ENCODE results near the gene ZG16. TPM values are rescaled to one million over a fixed set of nuclear protein-coding genes. Genes with fewer than 3 reads are reported as not detected.

ZG16 gene
- total RNA-seq, 1 experiment from 2014 or later = 0.26 TPM

DNA sequence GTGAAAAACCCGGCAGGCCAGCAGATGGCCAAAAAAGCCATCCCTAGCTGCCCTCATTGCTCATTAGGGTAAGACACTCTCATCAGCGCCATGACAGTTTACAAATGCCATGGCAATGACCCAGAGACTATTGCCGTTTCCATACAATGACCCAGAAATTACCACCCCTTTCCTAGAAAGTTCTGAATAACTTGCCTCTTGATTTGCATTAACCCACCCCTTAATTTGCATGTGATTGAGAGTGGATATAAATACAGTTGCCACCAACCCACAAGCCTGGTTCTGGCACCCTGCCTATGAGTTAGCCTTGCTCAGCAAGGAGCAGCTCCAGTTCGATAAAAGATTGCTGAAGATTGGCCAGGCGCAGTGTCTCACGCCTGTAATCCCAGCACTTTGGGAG, 16.2 kb upstream of the ZG16 start:
- CTCF ChIA-PET = interaction anchor here (0.6 to 1.0 kb wide), 2 partner anchors 20 to 28 kb away, joined by 3 to 4 read pairs; no protein-coding TSS in a partner anchor
- peaks cover 42% of the 10 kb centered on the region for H3F3A ChIP-seq (ENCODE audit: insufficient read depth, low read depth)

DNA sequence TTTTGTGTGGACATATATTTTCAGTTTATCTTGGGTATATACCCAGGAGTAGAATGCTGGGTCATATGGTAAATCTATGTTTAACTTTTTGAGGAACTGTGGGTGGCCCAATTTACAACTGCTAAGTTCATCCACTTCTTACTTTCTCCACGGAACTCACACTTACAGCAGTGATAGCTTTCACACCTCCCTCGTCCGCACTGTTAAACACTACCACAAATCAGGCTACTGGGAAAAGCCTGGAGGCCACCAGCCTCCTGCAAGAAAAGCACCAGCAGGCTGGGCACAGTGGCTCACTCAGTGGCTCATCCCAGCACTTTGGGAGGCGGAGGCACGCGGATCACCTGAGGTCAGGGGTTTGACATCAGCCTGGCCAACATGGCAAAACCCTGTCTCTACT, 14.7 kb upstream of the ZG16 start:
- CTCF ChIA-PET = no interaction called here

More for the DNA sequence above, 16.2 kb upstream of the ZG16 start:
- no peaks in the 10 kb centered on the region for H3K79me2 ChIP-seq (ENCODE audit: low read depth)
- no peak overlapping the region for H2AFZ ChIP-seq
- no peaks in the 10 kb centered on the region for H3K27me3 ChIP-seq (ENCODE audit: insufficient read depth, low read depth)
- POLR2A ChIA-PET (ENCODE audit: unreplicated experiment) = no interaction called here
- no peak overlapping the region for H3K27ac ChIP-seq
- H3K36me3 ChIP-seq (ENCODE audit: low read depth) = no peaks in the 10 kb centered on the region
- no TSS peak for BruUV-seq (replicated peaks)
- no peak for TF ChIP-seq EZH2 (IDR thresholded peaks at IDR 0.05; ENCODE audit: low read depth)
- TF ChIP-seq, protein P1, sequence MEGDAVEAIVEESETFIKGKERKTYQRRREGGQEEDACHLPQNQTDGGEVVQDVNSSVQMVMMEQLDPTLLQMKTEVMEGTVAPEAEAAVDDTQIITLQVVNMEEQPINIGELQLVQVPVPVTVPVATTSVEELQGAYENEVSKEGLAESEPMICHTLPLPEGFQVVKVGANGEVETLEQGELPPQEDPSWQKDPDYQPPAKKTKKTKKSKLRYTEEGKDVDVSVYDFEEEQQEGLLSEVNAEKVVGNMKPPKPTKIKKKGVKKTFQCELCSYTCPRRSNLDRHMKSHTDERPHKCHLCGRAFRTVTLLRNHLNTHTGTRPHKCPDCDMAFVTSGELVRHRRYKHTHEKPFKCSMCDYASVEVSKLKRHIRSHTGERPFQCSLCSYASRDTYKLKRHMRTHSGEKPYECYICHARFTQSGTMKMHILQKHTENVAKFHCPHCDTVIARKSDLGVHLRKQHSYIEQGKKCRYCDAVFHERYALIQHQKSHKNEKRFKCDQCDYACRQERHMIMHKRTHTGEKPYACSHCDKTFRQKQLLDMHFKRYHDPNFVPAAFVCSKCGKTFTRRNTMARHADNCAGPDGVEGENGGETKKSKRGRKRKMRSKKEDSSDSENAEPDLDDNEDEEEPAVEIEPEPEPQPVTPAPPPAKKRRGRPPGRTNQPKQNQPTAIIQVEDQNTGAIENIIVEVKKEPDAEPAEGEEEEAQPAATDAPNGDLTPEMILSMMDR (conservative IDR thresholded peaks at IDR 0.05) = no peak
- no peaks in the 10 kb centered on the region for H3K9me3 ChIP-seq (ENCODE audit: insufficient read depth, low read depth)
- no peaks in the 10 kb centered on the region for H3K9me2 ChIP-seq (ENCODE audit: insufficient read depth)
- no peak overlapping the region for H3K4me3 ChIP-seq
- intact Hi-C loops (cut with micrococcal nuclease; ENCODE audit: unreplicated experiment) = no loop called here
- no peak for DNase-seq
- peaks cover 36% of the 10 kb centered on the region for H3K4me1 ChIP-seq (replicated peaks; ENCODE audit: insufficient read depth)
- no peaks in the 10 kb centered on the region for H4K20me1 ChIP-seq (ENCODE audit: insufficient read depth)
- no peak overlapping the region for H3K4me2 ChIP-seq

DNA sequence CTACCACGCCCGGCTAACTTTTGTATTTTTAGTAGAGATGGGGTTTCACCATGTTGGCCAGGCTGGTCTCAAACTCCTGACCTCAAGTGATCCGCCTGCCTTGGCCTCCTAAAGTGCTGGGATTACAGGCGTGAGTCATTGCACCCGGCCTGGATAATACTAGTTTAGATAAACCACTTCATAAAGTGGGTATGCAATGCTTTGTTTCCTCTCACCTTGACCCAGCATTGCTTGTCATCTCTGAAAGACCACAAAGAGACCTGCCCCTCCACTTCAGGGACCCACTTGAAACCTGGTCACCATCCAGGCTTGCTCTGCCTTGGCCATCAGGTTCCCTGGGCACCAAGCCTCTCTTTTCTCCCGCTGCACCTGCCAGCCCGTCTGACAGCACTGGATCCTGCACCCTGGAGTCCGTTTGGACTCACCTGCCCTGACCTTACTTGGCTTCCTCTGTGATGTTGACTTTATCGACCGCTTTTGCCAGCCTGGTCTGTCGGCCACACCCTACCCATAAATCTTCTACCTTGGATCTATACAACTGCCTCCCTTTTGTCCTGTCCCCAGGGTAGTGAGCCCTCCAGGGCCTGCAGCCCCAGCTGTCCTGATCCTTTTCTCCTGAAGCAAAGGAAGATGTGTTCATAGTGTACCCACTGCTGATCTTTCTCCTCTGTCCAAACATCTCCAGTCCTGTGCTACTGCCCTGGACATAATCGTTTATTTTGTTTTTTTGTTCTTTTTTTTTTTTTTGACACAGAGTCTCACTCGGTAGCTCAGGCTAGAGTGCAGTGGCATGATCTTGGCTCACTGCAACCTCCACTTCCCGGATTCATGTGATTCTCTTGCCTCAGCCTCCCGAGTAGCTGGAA, 12.7 kb upstream of the ZG16 start:
- Histone ChIP-seq H3K79me2 (ENCODE audit: low read depth) (no peaks in the 10 kb centered on the region), H3K36me3 (ENCODE audit: low read depth) (no peaks in the 10 kb centered on the region), H3K27me3 (ENCODE audit: insufficient read depth, low read depth) (no peaks in the 10 kb centered on the region), H3K9me3 (ENCODE audit: insufficient read depth, low read depth) (no peaks in the 10 kb centered on the region), H4K20me1 (ENCODE audit: insufficient read depth) (no peaks in the 10 kb centered on the region), H3F3A (ENCODE audit: insufficient read depth, low read depth) (peaks cover 25% of the 10 kb centered on the region), H3K4me2 (peak overlapping the region; percentile 46), H2AFZ (no peak overlapping the region), H3K4me1 (replicated peaks; ENCODE audit: insufficient read depth) (peaks cover 27% of the 10 kb centered on the region), H3K4me3 (no peak overlapping the region), H3K9me2 (ENCODE audit: insufficient read depth) (no peaks in the 10 kb centered on the region), H3K27ac (peak overlapping the region; percentile 47)
- TF ChIP-seq, protein P1 (conservative IDR thresholded peaks at IDR 0.05) = no peak
- TF ChIP-seq EZH2 (IDR thresholded peaks at IDR 0.05; ENCODE audit: low read depth) = no peak
- ChIA-PET POLR2A (ENCODE audit: unreplicated experiment) (interaction anchor here (0.6 kb wide), 1 partner anchor 14 kb away, joined by 14 read pairs; no protein-coding TSS in a partner anchor), CTCF (interaction anchor here (0.5 to 0.6 kb wide), 3 partner anchors 14 to 820 kb away, joined by 3 to 5 read pairs (median 3); no protein-coding TSS in a partner anchor)
- intact Hi-C loops (cut with micrococcal nuclease; ENCODE audit: unreplicated experiment) = no loop called here
- BruUV-seq (replicated peaks) = no TSS peak
- peak; percentile 67 to 92 for DNase-seq

More for the DNA sequence above, 14.7 kb upstream of the ZG16 start:
- peaks cover 31% of the 10 kb centered on the region for H3K4me1 ChIP-seq (replicated peaks; ENCODE audit: insufficient read depth)
- no peaks in the 10 kb centered on the region for H4K20me1 ChIP-seq (ENCODE audit: insufficient read depth)
- no peaks in the 10 kb centered on the region for H3K79me2 ChIP-seq (ENCODE audit: low read depth)
- intact Hi-C loops (cut with micrococcal nuclease; ENCODE audit: unreplicated experiment) = no loop called here
- H3K9me2 ChIP-seq (ENCODE audit: insufficient read depth) = no peaks in the 10 kb centered on the region
- H3K4me2 ChIP-seq = no peak overlapping the region
- H3K36me3 ChIP-seq (ENCODE audit: low read depth) = no peaks in the 10 kb centered on the region
- no peak for DNase-seq
- no TSS peak for BruUV-seq (replicated peaks)
- no peak overlapping the region for H3K27ac ChIP-seq
- no peak overlapping the region for H3K4me3 ChIP-seq
- H3F3A ChIP-seq (ENCODE audit: insufficient read depth, low read depth) = peaks cover 29% of the 10 kb centered on the region
- TF ChIP-seq, protein P1 (conservative IDR thresholded peaks at IDR 0.05) = no peak
- no peak for TF ChIP-seq EZH2 (IDR thresholded peaks at IDR 0.05; ENCODE audit: low read depth)
- H3K27me3 ChIP-seq (ENCODE audit: insufficient read depth, low read depth) = no peaks in the 10 kb centered on the region
- no peak overlapping the region for H2AFZ ChIP-seq
- H3K9me3 ChIP-seq (ENCODE audit: insufficient read depth, low read depth) = no peaks in the 10 kb centered on the region
- POLR2A ChIA-PET (ENCODE audit: unreplicated experiment) = no interaction called here
